Activated CD4-positive, alpha-beta T cell treated with anti-CD3 and anti-CD28 coated beads, Interleukin-2, amount 50 U/mL, for 24 hours (primary cell): ENCODE data around the gene PGRMC2.
"Not testable (repeated sequence)": the region's sequence is repeated elsewhere in the genome, so short reads cannot be mapped to it uniquely, and the experiment has no call there.

ENCODE experiments used
- DNase-seq, 2 donors: peaks; one replicate each; pipeline ENCODE4 v3.0.0-alpha.2; 2020; ENCODE audit warnings: low read depth in 1 of 2, low spot score in 1 of 2

The PGRMC2 gene

GRCh38 chr4:128271551-128271950 is 16.1 kb downstream of the PGRMC2 start:
- DNase-seq, result no peak

- no peak for DNase-seq
These were observed 18.6 kb downstream of the PGRMC2 start for GRCh38 chr4:128268970-128269369.

- no peak for DNase-seq
These were observed 19.9 kb downstream of the PGRMC2 start for GRCh38 chr4:128267745-128268144.

GRCh38 chr4:128267171-128267570 is 20.4 kb downstream of the PGRMC2 start:
- DNase-seq, result not testable (repeated sequence)

GRCh38 chr4:128265550-128265949 is 22.1 kb downstream of the PGRMC2 start:
- DNase-seq, result not testable (repeated sequence)

- DNase-seq, result not testable (repeated sequence)
These were observed 27.7 kb downstream of the PGRMC2 start for GRCh38 chr4:128259889-128260288.

- DNase-seq, result not testable (repeated sequence)
These were observed 29.4 kb downstream of the PGRMC2 start for GRCh38 chr4:128258166-128258565.

GRCh38 chr4:128256539-128256938 is 31.1 kb downstream of the PGRMC2 start:
- no peak for DNase-seq

- DNase-seq, result no peak
These were observed 31.7 kb downstream of the PGRMC2 start for GRCh38 chr4:128255906-128256305.

GRCh38 chr4:128249787-128250668 is 37.6 kb downstream of the PGRMC2 start:
- DNase-seq, result no peak

- no peak for DNase-seq
These were observed 39.7 kb downstream of the PGRMC2 start for GRCh38 chr4:128247906-128248305.

GRCh38 chr4:128245391-128245790 is 42.2 kb downstream of the PGRMC2 start:
- not testable (repeated sequence) for DNase-seq

GRCh38 chr4:128244379-128244778 is 43.2 kb downstream of the PGRMC2 start:
- no peak for DNase-seq

GRCh38 chr4:128242601-128243000 is 45.0 kb downstream of the PGRMC2 start:
- DNase-seq, result no peak

- no peak for DNase-seq
These were observed 45.6 kb downstream of the PGRMC2 start for GRCh38 chr4:128241981-128242380.

- no peak for DNase-seq
These were observed 46.1 kb downstream of the PGRMC2 start for GRCh38 chr4:128241425-128241913.

- no peak for DNase-seq
These were observed 46.6 kb downstream of the PGRMC2 start for GRCh38 chr4:128241019-128241418.

- DNase-seq, result no peak
These were observed 52.8 kb downstream of the PGRMC2 start for GRCh38 chr4:128234836-128235235.

GRCh38 chr4:128232719-128233118 is 54.9 kb downstream of the PGRMC2 start:
- no peak for DNase-seq

- DNase-seq, result no peak
These were observed 58.5 kb downstream of the PGRMC2 start for GRCh38 chr4:128228845-128229795.

GRCh38 chr4:128227991-128228571 is 59.5 kb downstream of the PGRMC2 start:
- DNase-seq, result no peak
